Fibroblast of pulmonary artery (primary cell): ENCODE results near the gene HPF1.

Experiments used
- DNase-seq: peaks from one replicate; pipeline ENCODE4 v3.0.0-alpha.2; 2010; ENCODE audit warnings: low read depth
- H3K4me3 ChIP-seq: replicated peaks from 2 replicates; pipeline ENCODE4 v1.5.1; 2011; ENCODE audit warnings: low read depth, mild to moderate bottlenecking, control low read depth, low read length, moderate library complexity
- CTCF ChIP-seq: IDR thresholded peaks from 2 replicates; pipeline ENCODE4 v1.5.1; 2011; ENCODE audit warnings: mild to moderate bottlenecking, control low read depth, low read length, inconsistent platforms; ENCODE audit errors: missing control alignments

The HPF1 gene

DNA sequence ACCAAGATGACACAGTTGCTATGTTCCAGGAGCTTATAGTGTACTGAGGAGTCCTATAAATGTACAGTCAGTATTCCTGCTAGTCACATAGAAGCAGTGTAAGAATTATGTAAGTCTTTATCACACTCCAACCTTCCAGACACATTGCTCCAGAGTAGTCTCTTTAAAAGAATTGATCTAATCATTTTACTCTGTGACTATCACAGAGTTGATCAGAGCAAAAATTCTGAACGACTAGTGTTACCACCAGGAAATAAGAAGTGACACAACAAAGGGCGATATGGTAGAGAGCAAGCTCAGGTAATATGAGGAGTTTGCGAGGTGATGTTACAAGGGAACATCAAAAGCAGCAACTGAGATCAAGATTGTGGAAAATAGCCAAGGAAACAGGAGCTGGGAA lies 9.0 kb upstream of the HPF1 start:
- TF ChIP-seq CTCF = no peak
- DNase-seq = no peak
- no peak overlapping the region for H3K4me3 ChIP-seq

- no peak for TF ChIP-seq CTCF
- no peak for DNase-seq
- H3K4me3 ChIP-seq = no peak overlapping the region
Measured at GRCh38 chr4:169765835-169766234, 8.1 kb upstream of the HPF1 start.

DNA sequence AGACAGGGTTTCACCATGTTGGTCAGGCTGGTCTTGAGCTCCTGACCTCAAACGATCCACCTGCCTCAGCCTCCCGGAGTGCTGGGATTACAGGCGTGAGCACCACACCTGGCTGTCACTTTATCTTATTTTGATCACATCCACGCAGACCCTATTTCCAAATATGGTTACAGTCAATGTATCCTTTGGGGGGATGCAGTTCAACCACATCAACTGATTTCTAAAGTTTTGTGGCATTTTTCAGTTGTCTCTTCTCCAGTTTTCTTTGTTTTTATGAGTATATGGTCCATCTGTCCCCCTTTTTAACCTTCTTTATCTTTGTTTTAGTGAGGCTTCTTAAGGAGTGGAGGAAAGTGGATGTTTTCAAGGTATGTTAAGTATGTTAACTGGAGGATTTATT lies 4.1 kb upstream of the HPF1 start:
- no peak overlapping the region for H3K4me3 ChIP-seq
- no peak for TF ChIP-seq CTCF

DNA sequence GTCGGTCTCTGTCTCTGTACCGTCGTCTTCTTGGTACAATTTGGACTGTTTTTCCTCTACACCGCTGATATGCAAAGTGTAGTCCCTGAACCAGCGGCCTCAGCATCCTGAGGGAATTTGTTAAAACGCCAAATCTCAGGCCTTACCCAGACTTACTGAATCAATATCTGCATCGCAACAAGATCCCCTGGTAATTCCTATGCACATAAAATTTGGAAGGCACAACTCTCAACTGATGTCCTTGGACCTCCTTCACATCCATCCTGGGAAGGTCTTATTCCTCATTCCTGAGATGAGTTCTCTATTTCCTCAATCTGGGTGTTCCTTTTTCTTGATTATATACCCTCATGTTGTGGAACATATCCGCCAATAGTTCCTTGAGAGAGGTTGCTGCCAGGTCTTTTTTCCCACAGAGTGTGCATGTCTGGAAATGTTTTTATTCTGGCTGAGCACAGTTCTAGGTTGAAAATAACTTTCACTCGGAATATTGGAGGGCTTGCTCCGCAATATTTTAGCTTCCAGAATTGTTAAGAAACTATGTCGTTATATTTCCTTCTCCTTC lies 738 bp upstream of the HPF1 start:
- TF ChIP-seq CTCF = no peak
- no peak for DNase-seq
- H3K4me3 ChIP-seq = peak overlapping the region; percentile 93

More for the DNA sequence above, 4.1 kb upstream of the HPF1 start:
- no peak for DNase-seq

DNA sequence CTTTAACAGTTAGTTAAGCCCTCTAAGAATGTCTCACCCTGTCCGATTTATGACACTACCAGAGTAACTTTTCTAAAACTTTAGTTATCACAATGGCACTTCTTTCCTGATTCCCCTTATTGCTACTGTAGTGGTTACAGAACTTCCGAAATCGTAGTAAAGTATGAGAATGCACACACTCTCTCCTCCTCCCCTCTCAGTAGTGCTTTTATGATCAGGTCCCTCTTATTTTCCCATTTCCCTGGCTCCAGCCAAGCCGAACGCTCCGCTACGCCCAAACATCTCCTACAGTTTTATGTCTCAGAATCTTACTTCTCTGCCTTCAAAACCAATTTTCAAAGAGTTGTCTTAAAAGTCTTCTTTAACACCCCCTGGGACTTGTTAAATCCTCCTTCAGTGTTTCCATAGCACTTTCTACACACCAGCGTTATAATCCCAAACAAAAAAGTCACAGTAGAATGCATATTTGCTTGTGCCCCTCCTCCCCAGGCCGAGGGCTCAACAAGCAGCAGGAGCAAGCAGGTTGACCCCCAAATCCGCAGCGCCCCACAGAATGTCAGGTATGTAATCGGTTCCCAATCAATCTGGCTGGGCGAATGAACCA lies 671 bp downstream of the HPF1 start:
- no peak for TF ChIP-seq CTCF
- H3K4me3 ChIP-seq = peak overlapping the region; percentile 93
- no peak for DNase-seq

DNA sequence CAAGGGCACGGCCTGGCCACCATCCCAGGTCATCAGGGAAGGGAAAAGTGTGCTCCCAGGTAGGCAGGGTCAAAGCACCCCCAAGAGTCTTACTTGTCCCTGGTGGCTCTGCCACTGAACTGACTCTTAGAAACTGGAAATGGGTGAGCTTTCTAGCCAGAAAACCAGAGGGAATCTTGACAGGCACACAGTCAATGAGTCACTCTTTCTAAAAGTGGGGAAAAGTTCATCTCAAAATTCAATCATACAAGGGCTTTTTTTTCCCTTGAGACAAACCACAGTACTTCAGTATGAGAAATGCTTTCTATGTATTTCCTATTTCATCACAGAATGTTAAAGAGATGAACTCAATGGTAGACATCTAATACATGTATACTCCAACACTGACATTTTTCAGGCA lies 12.5 kb downstream of the HPF1 start:
- H3K4me3 ChIP-seq = no peak overlapping the region
- no peak for TF ChIP-seq CTCF
- peak; percentile 71 for DNase-seq

DNA sequence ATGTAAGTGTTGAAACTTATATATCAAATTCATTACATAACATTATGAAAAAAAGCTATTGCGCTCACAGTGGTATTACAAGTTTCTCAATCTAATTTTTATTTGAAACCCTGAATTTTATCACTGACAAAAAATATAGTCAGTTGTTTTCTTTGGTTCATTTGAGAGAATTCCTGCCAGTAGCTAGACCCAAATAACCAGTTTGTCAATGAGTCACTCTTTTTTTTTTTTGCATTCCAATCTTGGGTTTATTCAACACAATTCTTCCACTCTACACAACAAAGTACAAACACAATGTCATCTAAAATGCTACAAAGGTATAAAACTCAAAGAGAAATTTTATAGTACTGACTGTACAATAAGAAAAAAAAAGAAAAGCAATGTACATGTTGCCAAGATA lies 13.1 kb downstream of the HPF1 start:
- DNase-seq = peak; percentile 14
- H3K4me3 ChIP-seq = no peak overlapping the region
- TF ChIP-seq CTCF = no peak
